Stomach (tissue), 9 donors: ENCODE results near the gene SLC46A2. TPM values are rescaled to one million over a fixed set of nuclear protein-coding genes. Genes with fewer than 3 reads are reported as not detected.

ENCODE experiments used
- DNase-seq, 2 donors: peaks; one replicate each; pipeline versions ENCODE4 v3.0.0 to v3.0.0-alpha.2; 2013 to 2019
- H3K27ac ChIP-seq, 5 donors: fragments of 200-600 bp in 4 of 5; sonication (generic) in 4 of 5; one replicate each; pipeline ENCODE4 v1.5.1; 2013 to 2019; ENCODE audit warnings: mild to moderate bottlenecking in 1 of 5, moderate library complexity in 1 of 5
- H3K27me3 ChIP-seq, 3 donors: fragments of 200-600 bp; sonication (generic); one replicate each; pipeline ENCODE4 v1.5.1; 2017 to 2019; ENCODE audit warnings: mixed run types in 1 of 3
- H3K36me3 ChIP-seq, 4 donors: fragments of 200-600 bp; sonication (generic); 1 replicate in 3 of 4; 2 replicates in 1 of 4; pipeline ENCODE4 v1.5.1; 2016 to 2019
- H3K4me1 ChIP-seq, 4 donors: fragments of 200-600 bp; sonication (generic); one replicate each; pipeline ENCODE4 v1.5.1; 2016 to 2019
- H3K4me3 ChIP-seq, 4 donors: fragments of 200-600 bp; sonication (generic) in 3 of 4; one replicate each; pipeline ENCODE4 v1.5.1; 2016 to 2019; ENCODE audit warnings: mild to moderate bottlenecking in 1 of 4
- H3K9me3 ChIP-seq, 4 donors: fragments of 200-600 bp; sonication (generic); one replicate each; pipeline ENCODE4 v1.5.1; 2016 to 2019
- EP300 ChIP-seq: sonication (generic); formaldehyde crosslinking; IDR thresholded peaks from one replicate; pipeline ENCODE4 v1.6.1; 2017; ENCODE audit warnings: antibody characterized with exemption
- POLR2A ChIP-seq, 4 donors: fragments of 450-650 bp; IDR thresholded peaks; one replicate each; pipeline ENCODE4 v1.6.1; 2016; ENCODE audit warnings: antibody characterized with exemption in 4 of 4, control low read depth in 2 of 4, mild to moderate bottlenecking in 1 of 4, moderate library complexity in 1 of 4
- POLR2AphosphoS5 ChIP-seq, 3 donors: sonication (generic); formaldehyde crosslinking; IDR thresholded peaks; one replicate each; pipeline ENCODE4 v1.6.1; 2016; ENCODE audit warnings: antibody characterized with exemption in 3 of 3
- WGBS, 5 donors: extraction: QIAGEN DNeasy Blood & Tissue Kit in 3 of 5; methylation state at CpG; one replicate each; pipeline versions ENCODE4 v1.1.5 to v1.1.7; 2013 to 2018; 5-methylcytosine and 5-hydroxymethylcytosine counted together
- intact Hi-C: fragments of 100-400 bp; cut with DNase I; formaldehyde crosslinking; loops from one replicate; pipeline ENCODE4 v1.15.1; 2023; ENCODE audit warnings: low total_unique reads
- polyA plus RNA-seq, 3 donors: library from polyadenylated mRNA; stranded (reverse); fragments of 200-250 nt; gene quantifications; one replicate each; pipeline ENCODE4 v1.2.3, GENCODE V29; 2013
- total RNA-seq, 5 donors: library from RNA; depleted of rRNA; stranded (reverse); fragments of >200 nt; gene quantifications; one replicate each; pipeline versions ENCODE4 v1.1.0 to v1.2.3, GENCODE V29; 2014 to 2016
- TF ChIP-seq, protein P1 (sequence below), 7 experiments: fragments of 450-650 bp in 4 of 7; fragments of 200-600 bp in 3 of 7; sonication (generic) in 3 of 7; IDR thresholded peaks; one replicate each; pipeline ENCODE4 v1.5.1; 2016 to 2019; ENCODE audit warnings: antibody characterized with exemption in 7 of 7, control low read depth in 2 of 7, mild to moderate bottlenecking in 1 of 7
- donor health status: healthy with polysubstance abuse.
- donor health status: Bipolar disorder and iron deficiency.
- donor health status: healthy.

The SLC46A2 gene
- total and polyA plus RNA-seq, 8 donors: 0.20 TPM; not detected in 7

DNA sequence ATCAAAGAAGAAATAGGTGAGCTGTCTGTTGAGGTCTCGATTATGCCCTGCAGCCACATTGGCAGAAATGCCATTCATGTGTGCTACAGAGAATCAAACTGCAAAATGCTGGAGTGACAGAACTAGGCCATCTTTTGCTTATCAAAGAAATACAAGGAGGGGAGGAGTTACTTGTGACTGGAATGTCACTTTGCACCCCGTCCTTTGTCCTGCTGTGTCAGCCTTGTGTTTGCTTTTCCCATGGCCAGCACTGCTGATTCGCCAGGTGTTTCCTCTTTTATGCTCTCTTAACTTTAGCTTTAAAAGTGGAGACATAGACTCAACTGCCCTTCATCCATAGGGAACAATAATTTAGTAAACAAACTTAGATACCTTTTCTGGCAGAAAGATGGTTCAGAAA is 54.3 kb downstream of the SLC46A2 start:
- TF ChIP-seq EP300 (no peak), POLR2A (IDR thresholded peaks at IDR 0.05) (no peak), POLR2AphosphoS5 (IDR thresholded peaks at IDR 0.05) (no peak)
- TF ChIP-seq, protein P1, sequence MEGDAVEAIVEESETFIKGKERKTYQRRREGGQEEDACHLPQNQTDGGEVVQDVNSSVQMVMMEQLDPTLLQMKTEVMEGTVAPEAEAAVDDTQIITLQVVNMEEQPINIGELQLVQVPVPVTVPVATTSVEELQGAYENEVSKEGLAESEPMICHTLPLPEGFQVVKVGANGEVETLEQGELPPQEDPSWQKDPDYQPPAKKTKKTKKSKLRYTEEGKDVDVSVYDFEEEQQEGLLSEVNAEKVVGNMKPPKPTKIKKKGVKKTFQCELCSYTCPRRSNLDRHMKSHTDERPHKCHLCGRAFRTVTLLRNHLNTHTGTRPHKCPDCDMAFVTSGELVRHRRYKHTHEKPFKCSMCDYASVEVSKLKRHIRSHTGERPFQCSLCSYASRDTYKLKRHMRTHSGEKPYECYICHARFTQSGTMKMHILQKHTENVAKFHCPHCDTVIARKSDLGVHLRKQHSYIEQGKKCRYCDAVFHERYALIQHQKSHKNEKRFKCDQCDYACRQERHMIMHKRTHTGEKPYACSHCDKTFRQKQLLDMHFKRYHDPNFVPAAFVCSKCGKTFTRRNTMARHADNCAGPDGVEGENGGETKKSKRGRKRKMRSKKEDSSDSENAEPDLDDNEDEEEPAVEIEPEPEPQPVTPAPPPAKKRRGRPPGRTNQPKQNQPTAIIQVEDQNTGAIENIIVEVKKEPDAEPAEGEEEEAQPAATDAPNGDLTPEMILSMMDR (IDR thresholded peaks at IDR 0.05): no peak
- no peaks in the 10 kb centered on the region for H3K27me3 ChIP-seq
- WGBS, 5 donors: 27 to 65% (median 41%) methylated on average over 3 of the region's 3 CpGs
- peaks cover 9 to 48% (median 35%) of the 10 kb centered on the region in 4 donors for H3K36me3 ChIP-seq
- no peaks in the 10 kb centered on the region for H3K9me3 ChIP-seq
- H3K4me1 ChIP-seq: peaks cover 16 to 30% (median 21%) of the 10 kb centered on the region in 4 donors
- H3K4me3 ChIP-seq: no peak overlapping the region
- DNase-seq: peak; percentile 51 to 73
- intact Hi-C loops: no loop called here
- H3K27ac ChIP-seq: peak overlapping the region in 2 of 5 donors; percentile 23 to 43

DNA sequence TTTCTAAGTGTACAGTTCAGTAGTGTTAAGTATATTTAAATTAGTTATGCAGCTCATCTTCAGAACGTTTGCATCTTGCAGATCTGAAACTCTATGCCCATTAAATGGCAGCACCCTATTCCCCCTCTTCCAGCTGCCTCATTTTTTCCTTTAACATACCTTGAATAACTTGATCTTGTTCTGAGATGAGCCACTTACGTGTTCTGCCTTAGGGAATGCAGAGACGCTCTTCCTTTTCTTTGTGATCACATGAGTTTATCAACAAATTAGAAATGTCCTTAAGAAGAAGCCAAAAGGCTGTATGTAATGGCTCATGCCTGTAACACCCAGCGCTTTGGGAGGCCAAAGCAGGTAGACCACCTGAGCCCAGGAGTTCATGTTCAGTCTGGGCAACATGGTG is 57.6 kb downstream of the SLC46A2 start:
- WGBS, 5 donors: 83 to 91% (median 84%) methylated on average over 4 of the region's 4 CpGs
- TF ChIP-seq POLR2AphosphoS5 (IDR thresholded peaks at IDR 0.05) (no peak), EP300 (no peak), POLR2A (IDR thresholded peaks at IDR 0.05) (no peak)
- TF ChIP-seq, protein P1 (IDR thresholded peaks at IDR 0.05): no peak
- no peak for DNase-seq
- peaks cover 21 to 35% (median 29%) of the 10 kb centered on the region in 4 donors for H3K4me1 ChIP-seq
- intact Hi-C loops: no loop called here
- H3K9me3 ChIP-seq: no peaks in the 10 kb centered on the region
- H3K27me3 ChIP-seq: no peaks in the 10 kb centered on the region
- no peak overlapping the region for H3K4me3 ChIP-seq
- H3K36me3 ChIP-seq: peaks cover 4 to 25% (median 17%) of the 10 kb centered on the region in 4 donors
- H3K27ac ChIP-seq: no peak overlapping the region

GRCh38 chr9:112831969-112832368 is 58.7 kb downstream of the SLC46A2 start:
- H3K4me3 ChIP-seq: no peak overlapping the region
- H3K9me3 ChIP-seq: no peaks in the 10 kb centered on the region
- peaks cover 18 to 33% (median 30%) of the 10 kb centered on the region in 4 donors for H3K4me1 ChIP-seq
- no peaks in the 10 kb centered on the region for H3K27me3 ChIP-seq
- TF ChIP-seq, protein P1 (IDR thresholded peaks at IDR 0.05): no peak
- TF ChIP-seq EP300: no peak
- TF ChIP-seq POLR2AphosphoS5 (IDR thresholded peaks at IDR 0.05): no peak
- TF ChIP-seq POLR2A (IDR thresholded peaks at IDR 0.05): no peak
- 28 to 72% (median 63%) methylated on average over 3 of the region's 3 CpGs for WGBS, 5 donors
- peaks cover 3 to 23% (median 15%) of the 10 kb centered on the region in 4 donors for H3K36me3 ChIP-seq
- intact Hi-C loops: no loop called here
- no peak for DNase-seq
- peak overlapping the region; percentile 73 to 94 (median 81) for H3K27ac ChIP-seq

DNA sequence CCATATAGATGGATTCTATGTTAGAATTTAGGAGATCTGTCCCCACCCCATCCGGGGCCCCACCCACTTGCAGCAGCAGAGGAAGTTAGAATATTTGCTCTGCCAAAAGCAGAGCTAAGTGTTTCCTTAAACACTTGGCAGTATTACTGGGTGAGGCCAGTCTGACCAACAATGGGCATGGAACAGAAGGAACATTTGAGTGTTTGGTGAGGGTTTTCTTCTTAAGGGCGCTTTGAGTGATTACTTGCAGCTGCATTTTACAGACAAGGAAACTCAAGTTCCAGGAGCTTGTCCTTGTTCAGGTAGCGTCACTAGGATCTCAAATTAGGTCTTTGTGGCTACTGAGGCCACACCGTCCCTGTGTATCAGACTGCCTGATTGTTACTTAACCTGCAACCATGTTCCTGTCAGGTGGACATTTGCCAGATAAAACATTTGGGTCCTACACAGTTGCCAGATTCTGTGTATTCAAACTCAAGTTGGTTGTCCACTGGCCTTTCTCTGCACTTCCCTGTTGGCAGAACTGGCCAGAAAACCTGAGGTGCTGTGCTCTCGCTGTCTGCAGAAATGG is 59.3 kb downstream of the SLC46A2 start:
- Histone ChIP-seq H3K27ac (peak overlapping the region; percentile 73 to 94 (median 81)), H3K27me3 (no peaks in the 10 kb centered on the region), H3K4me1 (peaks cover 18 to 28% (median 26%) of the 10 kb centered on the region in 4 donors), H3K4me3 (no peak overlapping the region), H3K9me3 (no peaks in the 10 kb centered on the region), H3K36me3 (peaks cover 3 to 17% (median 9%) of the 10 kb centered on the region in 4 donors)
- intact Hi-C loops: no loop called here
- peak; percentile 57 to 77 for DNase-seq
- TF ChIP-seq POLR2AphosphoS5 (IDR thresholded peaks at IDR 0.05): peak in 2 of 3 donors; percentile 59 to 64
- TF ChIP-seq EP300: no peak
- 23 to 45% (median 31%) methylated on average over 5 of the region's 5 CpGs for WGBS, 5 donors

Other genes with a start within 250 kb of the SLC46A2 start
- gene INIP, start 172.8 kb downstream of the SLC46A2 start, total RNA-seq: 10 to 100 TPM in 4 of 5 donors, not detected in 1; 11.6 to 20.2 (median 12.9) TPM
- 10 to 100 TPM in 2 of 3 donors, 1 to 10 TPM in 1; 4.6 to 14.8 (median 11.4) TPM for gene INIP, start 172.8 kb downstream of the SLC46A2 start, polyA plus RNA-seq
- gene SNX30, start 140.1 kb downstream of the SLC46A2 start, total RNA-seq: 10 to 100 TPM in 3 of 5 donors, 1 to 10 TPM in 2; 1.2 to 37.1 (median 16.3) TPM
- 1 to 10 TPM; 1.5 to 4.0 (median 3.1) TPM for gene SNX30, start 140.1 kb downstream of the SLC46A2 start, polyA plus RNA-seq
- 1 to 10 TPM in 2 of 5 donors, not detected in 3; 2.3 to 9.0 TPM for gene ZNF883, start 121.3 kb upstream of the SLC46A2 start, total RNA-seq
- gene ZNF883, start 121.3 kb upstream of the SLC46A2 start, polyA plus RNA-seq: 1 to 10 TPM in 1 of 3 donors, under 1 TPM in 2; 0.92 to 1.1 (median 0.93) TPM
- 1 to 10 TPM in 4 of 5 donors, under 1 TPM in 1; 0.72 to 3.8 (median 3.5) TPM for gene ZFP37, start 165.8 kb upstream of the SLC46A2 start, total RNA-seq
- gene ZFP37, start 165.8 kb upstream of the SLC46A2 start, polyA plus RNA-seq: under 1 TPM; 0.31 to 0.93 (median 0.62) TPM